ENCODE data around the gene IQCN.

The IQCN gene

GRCh38 chr19:18301718-18302111 is 27.5 kb upstream of the IQCN start:
- Histone ChIP-seq H3K9me3 (ENCODE audit: severe bottlenecking) (no peaks in the 10 kb centered on the region), H3K27ac (no peak overlapping the region), H3K36me3 (peaks cover 13% of the 10 kb centered on the region), H3K27me3 (ENCODE audit: insufficient read depth, low read depth, severe bottlenecking) (no peaks in the 10 kb centered on the region), H3K4me3 (ENCODE audit: low read depth, low read length) (no peak overlapping the region)
- no peak for DNase-seq
- TF ChIP-seq CTCF (IDR thresholded peaks at IDR 0.05; ENCODE audit: low read depth, low read length), result no peak

GRCh38 chr19:18300930-18301717 is 26.9 kb upstream of the IQCN start:
- DNase-seq, result no peak
- no peak overlapping the region for H3K4me3 ChIP-seq (ENCODE audit: low read depth, low read length)
- no peak for TF ChIP-seq CTCF (IDR thresholded peaks at IDR 0.05; ENCODE audit: low read depth, low read length)
- H3K36me3 ChIP-seq, result peaks cover 8% of the 10 kb centered on the region
- H3K27me3 ChIP-seq (ENCODE audit: insufficient read depth, low read depth, severe bottlenecking), result no peaks in the 10 kb centered on the region
- H3K27ac ChIP-seq, result no peak overlapping the region
- H3K9me3 ChIP-seq (ENCODE audit: severe bottlenecking), result no peaks in the 10 kb centered on the region

DNA sequence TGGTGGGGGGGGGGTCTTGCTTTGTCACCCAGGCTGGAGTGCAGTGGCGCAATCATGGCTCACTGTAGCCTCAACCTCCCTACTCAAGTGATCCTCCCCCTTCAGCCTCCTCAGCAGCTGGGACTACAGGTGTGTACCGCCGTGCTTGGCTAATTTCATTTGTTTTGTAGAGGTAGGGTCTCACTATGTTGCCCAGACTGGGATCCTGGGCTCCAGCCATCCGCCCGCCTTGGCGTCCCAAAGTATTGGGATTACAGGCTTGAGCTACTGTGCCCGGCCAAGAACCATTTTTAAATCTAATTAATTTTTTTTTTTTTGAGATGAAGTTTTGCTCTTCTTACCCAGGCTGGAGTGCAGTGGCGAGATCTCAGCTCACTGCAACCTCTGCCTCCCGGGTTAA is 25.4 kb upstream of the IQCN start:
- no peak for TF ChIP-seq CTCF (IDR thresholded peaks at IDR 0.05; ENCODE audit: low read depth, low read length)
- Histone ChIP-seq H3K27me3 (ENCODE audit: insufficient read depth, low read depth, severe bottlenecking) (no peaks in the 10 kb centered on the region), H3K9me3 (ENCODE audit: severe bottlenecking) (no peaks in the 10 kb centered on the region), H3K36me3 (no peaks in the 10 kb centered on the region), H3K27ac (no peak overlapping the region), H3K4me3 (ENCODE audit: low read depth, low read length) (no peak overlapping the region)
- DNase-seq, result no peak

GRCh38 chr19:18298601-18299000 is 24.3 kb upstream of the IQCN start:
- no peak for TF ChIP-seq CTCF (IDR thresholded peaks at IDR 0.05; ENCODE audit: low read depth, low read length)
- Histone ChIP-seq H3K27ac (no peak overlapping the region), H3K36me3 (no peaks in the 10 kb centered on the region), H3K27me3 (ENCODE audit: insufficient read depth, low read depth, severe bottlenecking) (no peaks in the 10 kb centered on the region), H3K4me3 (ENCODE audit: low read depth, low read length) (no peak overlapping the region), H3K9me3 (ENCODE audit: severe bottlenecking) (no peaks in the 10 kb centered on the region)
- DNase-seq, result no peak

GRCh38 chr19:18297308-18297707 is 23.1 kb upstream of the IQCN start:
- Histone ChIP-seq H3K4me3 (ENCODE audit: low read depth, low read length) (no peak overlapping the region), H3K36me3 (no peaks in the 10 kb centered on the region), H3K27me3 (ENCODE audit: insufficient read depth, low read depth, severe bottlenecking) (no peaks in the 10 kb centered on the region), H3K27ac (no peak overlapping the region), H3K9me3 (ENCODE audit: severe bottlenecking) (no peaks in the 10 kb centered on the region)
- no peak for DNase-seq
- no peak for TF ChIP-seq CTCF (IDR thresholded peaks at IDR 0.05; ENCODE audit: low read depth, low read length)

GRCh38 chr19:18295034-18295451 is 20.8 kb upstream of the IQCN start:
- no peak for TF ChIP-seq CTCF (IDR thresholded peaks at IDR 0.05; ENCODE audit: low read depth, low read length)
- Histone ChIP-seq H3K27me3 (ENCODE audit: insufficient read depth, low read depth, severe bottlenecking) (no peaks in the 10 kb centered on the region), H3K4me3 (ENCODE audit: low read depth, low read length) (no peak overlapping the region), H3K9me3 (ENCODE audit: severe bottlenecking) (no peaks in the 10 kb centered on the region), H3K27ac (no peak overlapping the region), H3K36me3 (no peaks in the 10 kb centered on the region)
- no peak for DNase-seq

All from WERI-Rb-1 (cell line).